Suprapubic skin (tissue), 4 donors: ENCODE data around the gene PTH2R.

Experiments
- CTCF ChIP-seq, 2 donors: fragments of 200-600 bp in 1 of 2; fragments of 450-650 bp in 1 of 2; sonication (generic) in 1 of 2; IDR thresholded peaks; one replicate each; pipeline ENCODE4 v1.5.1; 2016 to 2019; ENCODE audit warnings: antibody characterized with exemption in 2 of 2, mild to moderate bottlenecking in 1 of 2, moderate library complexity in 1 of 2
- POLR2A ChIP-seq, 2 donors: fragments of 450-650 bp; IDR thresholded peaks; one replicate each; pipeline ENCODE4 v1.6.1; 2017; ENCODE audit warnings: antibody characterized with exemption in 2 of 2, mild to moderate bottlenecking in 2 of 2, moderate library complexity in 2 of 2
- POLR2AphosphoS5 ChIP-seq, 3 donors: sonication (generic); formaldehyde crosslinking; IDR thresholded peaks; one replicate each; pipeline ENCODE4 v1.6.1; 2017; ENCODE audit warnings: antibody characterized with exemption in 3 of 3

- no peak for TF ChIP-seq POLR2AphosphoS5 (IDR thresholded peaks at IDR 0.05)
- no peak for TF ChIP-seq CTCF (IDR thresholded peaks at IDR 0.05)
- TF ChIP-seq POLR2A (IDR thresholded peaks at IDR 0.05) = no peak
Observed at GRCh38 chr2:208541461-208541988, 134.9 kb downstream of the PTH2R start.
